Activated CD8-positive, alpha-beta T cell treated with anti-CD3 and anti-CD28 coated beads for 36 hours (primary cell): ENCODE data around the gene MACROD2. TPM values are rescaled to one million over a fixed set of nuclear protein-coding genes. Genes with fewer than 3 reads are reported as not detected.

ENCODE experiments used
- ATAC-seq: fragments of 200-7000 bp; cut with Tn5 transposase; one replicate; pipeline ENCODE4 v1.10.0; 2021; ENCODE audit warnings: mild to moderate bottlenecking, moderate library complexity
- CTCF ChIA-PET: fragments of 350-600 bp; sonication (Branson Sonifier 250); formaldehyde crosslinking; loops from one replicate; lab custom pipeline; 2021; ENCODE audit warnings: antibody characterized with exemption; lab: Charles Lee
- POLR2A ChIA-PET: fragments of 350-600 bp; sonication (Branson Sonifier 250); formaldehyde crosslinking; loops from one replicate; lab custom pipeline; 2021; ENCODE audit warnings: antibody characterized with exemption; lab: Charles Lee
- DNase-seq: peaks from one replicate; pipeline ENCODE4 v3.0.0-alpha.2; 2020
- H3K27ac Mint-ChIP-seq: one replicate; pipeline ENCODE4 v1.8.0; 2021; ENCODE audit warnings: mild to moderate bottlenecking, mixed read lengths
- H3K27me3 Mint-ChIP-seq: one replicate; pipeline ENCODE4 v1.8.0; 2021; ENCODE audit warnings: mixed read lengths
- H3K36me3 Mint-ChIP-seq: one replicate; pipeline ENCODE4 v1.8.0; 2021; ENCODE audit warnings: low read depth, mixed read lengths
- H3K4me1 Mint-ChIP-seq: one replicate; pipeline ENCODE4 v1.8.0; 2021; ENCODE audit warnings: low read depth, mixed read lengths
- H3K4me3 Mint-ChIP-seq: one replicate; pipeline ENCODE4 v1.8.0; 2021; ENCODE audit warnings: mild to moderate bottlenecking, moderate library complexity, mixed read lengths
- H3K9me3 Mint-ChIP-seq: one replicate; pipeline ENCODE4 v1.8.0; 2021; ENCODE audit warnings: mixed read lengths
- CTCF ChIP-seq: fragments of 200-600 bp; IDR thresholded peaks from one replicate; pipeline ENCODE4 v1.8.0; 2022; ENCODE audit warnings: antibody characterized with exemption, mild to moderate bottlenecking
- intact Hi-C: fragments of 100-400 bp; cut with micrococcal nuclease; formaldehyde crosslinking; loops from one replicate; pipeline ENCODE4 v1.10.0; 2022
- total RNA-seq, 2 experiments: library from RNA; stranded (reverse); gene quantifications; one replicate each; pipeline ENCODE4 v1.2.3, GENCODE V29; 2021

The MACROD2 gene
- total RNA-seq, 2 experiments from 2014 or later, result not detected

GRCh38 chr20:15619341-15619740, 1624.0 kb downstream of the MACROD2 start:
- intact Hi-C loops, result no loop called here
- Mint-ChIP-seq H3K36me3 (no peaks in the 10 kb centered on the region), H3K4me1 (no peaks in the 10 kb centered on the region), H3K27me3 (no peaks in the 10 kb centered on the region), H3K4me3 (no peak overlapping the region), H3K27ac (no peak overlapping the region), H3K9me3 (peaks cover 5% of the 10 kb centered on the region)
- ChIA-PET POLR2A (no interaction called here), CTCF (no interaction called here)
- DNase-seq (no peak), ATAC-seq (no peak)
- no peak for TF ChIP-seq CTCF

- ChIA-PET POLR2A (no interaction called here), CTCF (no interaction called here)
- Mint-ChIP-seq H3K36me3 (no peaks in the 10 kb centered on the region), H3K27me3 (no peaks in the 10 kb centered on the region), H3K4me3 (no peak overlapping the region), H3K9me3 (peaks cover 5% of the 10 kb centered on the region), H3K27ac (no peak overlapping the region), H3K4me1 (no peaks in the 10 kb centered on the region)
- DNase-seq (no peak), ATAC-seq (no peak)
- no peak for TF ChIP-seq CTCF
- intact Hi-C loops, result no loop called here
Measured at GRCh38 chr20:15619816-15620215, 1624.5 kb downstream of the MACROD2 start.

GRCh38 chr20:15622368-15622767, 1627.1 kb downstream of the MACROD2 start:
- H3K9me3 Mint-ChIP-seq, result peaks cover 7% of the 10 kb centered on the region

GRCh38 chr20:15623215-15623614, 1627.9 kb downstream of the MACROD2 start:
- H3K27ac Mint-ChIP-seq, result no peak overlapping the region
- H3K27me3 Mint-ChIP-seq, result no peaks in the 10 kb centered on the region
- H3K4me3 Mint-ChIP-seq, result no peak overlapping the region
- H3K9me3 Mint-ChIP-seq, result peaks cover 4% of the 10 kb centered on the region
- no peak for TF ChIP-seq CTCF
- CTCF ChIA-PET, result no interaction called here
- no peaks in the 10 kb centered on the region for H3K4me1 Mint-ChIP-seq
- no peaks in the 10 kb centered on the region for H3K36me3 Mint-ChIP-seq
- POLR2A ChIA-PET, result no interaction called here
- intact Hi-C loops, result no loop called here
- ATAC-seq (no peak), DNase-seq (no peak)

More at GRCh38 chr20:15622368-15622767, 1627.1 kb downstream of the MACROD2 start:
- no peaks in the 10 kb centered on the region for H3K36me3 Mint-ChIP-seq
- DNase-seq (no peak), ATAC-seq (no peak)
- ChIA-PET CTCF (no interaction called here), POLR2A (no interaction called here)
- H3K27ac Mint-ChIP-seq, result no peak overlapping the region
- TF ChIP-seq CTCF, result no peak
- H3K4me3 Mint-ChIP-seq, result no peak overlapping the region
- no peaks in the 10 kb centered on the region for H3K4me1 Mint-ChIP-seq
- H3K27me3 Mint-ChIP-seq, result no peaks in the 10 kb centered on the region
- intact Hi-C loops, result no loop called here

GRCh38 chr20:15625981-15626380, 1630.7 kb downstream of the MACROD2 start:
- POLR2A ChIA-PET, result no interaction called here
- Mint-ChIP-seq H3K9me3 (peaks cover 4% of the 10 kb centered on the region), H3K4me3 (no peak overlapping the region), H3K4me1 (no peaks in the 10 kb centered on the region), H3K36me3 (no peaks in the 10 kb centered on the region), H3K27me3 (no peaks in the 10 kb centered on the region), H3K27ac (no peak overlapping the region)
- CTCF ChIA-PET, result no interaction called here
- DNase-seq (no peak), ATAC-seq (no peak)
- intact Hi-C loops, result no loop called here
- TF ChIP-seq CTCF, result no peak
